ENCODE data around the gene TTLL9. TPM values are rescaled to one million over a fixed set of nuclear protein-coding genes. Genes with fewer than 3 reads are reported as not detected.

The TTLL9 gene
- total RNA-seq, 2 donors from 2014 or later: not detected

DNA sequence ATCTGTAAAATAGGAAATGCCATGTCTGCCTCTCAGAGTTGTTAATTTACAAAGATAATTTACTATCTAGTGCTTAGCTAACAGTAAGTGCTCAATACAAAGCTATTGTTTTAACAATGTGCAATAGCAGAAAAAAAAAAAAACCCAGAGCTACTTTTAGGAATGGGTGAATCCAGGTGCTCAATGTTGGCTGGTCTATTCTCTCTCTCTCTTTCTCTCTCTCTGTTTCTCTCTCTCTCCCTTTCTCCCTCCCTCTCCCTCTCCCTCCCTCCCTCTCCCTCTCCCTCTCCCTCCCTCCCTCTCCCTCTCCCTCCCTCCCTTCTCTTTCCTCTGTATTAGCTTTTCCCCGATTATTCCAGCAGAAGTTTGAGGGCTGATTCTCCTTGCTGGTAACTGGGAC, 67.4 kb downstream of the TTLL9 start:
- no peak for ATAC-seq
- no peaks in the 10 kb centered on the region for H3K9me3 Mint-ChIP-seq
- DNase-seq (ENCODE audit: low spot score in 2 of 2): no peak
- H3K27ac Mint-ChIP-seq: no peak overlapping the region
- no peaks in the 10 kb centered on the region for H3K36me3 Mint-ChIP-seq

DNA sequence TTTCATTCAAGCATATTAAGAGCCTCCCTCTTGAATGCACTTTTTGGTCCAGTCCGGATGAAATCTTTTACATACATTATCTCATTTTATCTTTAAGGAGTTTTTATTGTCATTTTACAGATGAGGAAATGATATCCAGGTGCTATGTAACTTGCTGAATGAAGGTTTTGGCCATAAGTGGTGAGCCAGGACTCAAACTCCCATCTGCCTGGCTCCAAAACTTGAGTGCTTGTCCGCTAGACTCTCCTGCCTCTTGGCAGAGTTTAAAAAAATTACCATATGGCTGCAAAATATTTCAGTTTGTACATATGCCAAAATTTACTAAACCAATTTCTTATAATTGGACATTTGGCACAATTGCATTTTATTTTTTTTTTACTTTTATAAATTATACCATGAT, 69.2 kb downstream of the TTLL9 start:
- no peak for DNase-seq (ENCODE audit: low spot score in 2 of 2)
- ATAC-seq: no peak
- no peaks in the 10 kb centered on the region for H3K9me3 Mint-ChIP-seq
- no peak overlapping the region for H3K27ac Mint-ChIP-seq
- H3K36me3 Mint-ChIP-seq: no peaks in the 10 kb centered on the region

DNA sequence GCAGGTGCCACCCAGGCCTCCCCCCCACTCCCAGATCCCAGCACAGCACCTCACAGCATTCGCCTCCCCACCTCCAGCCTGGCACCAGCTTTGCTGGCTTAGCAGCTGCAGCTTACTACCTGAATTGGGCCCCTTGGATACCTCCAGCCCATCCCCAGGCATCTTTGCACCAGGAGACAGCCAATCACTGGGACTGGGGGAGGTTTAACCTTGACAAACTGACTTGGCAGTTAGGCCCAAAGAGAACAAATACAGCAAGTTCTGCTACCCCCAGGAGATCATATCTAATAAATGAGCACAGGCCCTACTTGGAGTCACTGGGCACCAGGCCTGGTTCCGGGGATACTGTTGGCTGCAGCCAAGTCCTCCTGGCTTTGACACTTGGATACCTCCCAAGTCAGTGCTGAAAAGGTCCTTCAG, 72.6 kb downstream of the TTLL9 start:
- Mint-ChIP-seq H3K9me3 (no peaks in the 10 kb centered on the region), H3K27ac (peak overlapping the region in 1 of 2 donors; percentile 37), H3K36me3 (peaks cover 0 to 2% of the 10 kb centered on the region in 2 donors)
- DNase-seq (ENCODE audit: low spot score in 2 of 2): no peak
- ATAC-seq: no peak

DNA sequence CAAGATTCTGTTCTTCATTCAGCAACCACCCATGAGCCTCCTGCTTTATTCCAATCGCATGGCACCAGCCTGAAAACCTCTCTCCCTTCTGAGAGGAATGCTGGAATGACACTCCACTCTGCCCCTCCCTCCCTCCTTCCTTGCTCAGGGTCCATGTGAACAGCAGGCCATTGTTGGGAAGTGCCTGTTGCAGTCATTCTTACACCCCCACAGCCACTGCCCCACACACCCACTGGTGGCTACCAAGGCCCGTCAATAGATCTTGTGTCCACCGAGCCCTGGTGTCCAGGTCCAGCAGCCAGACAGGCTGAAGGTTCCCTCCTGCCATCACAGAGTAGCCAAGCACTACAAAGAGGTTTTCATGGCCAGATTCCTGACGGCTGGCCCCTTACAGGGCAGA, 74.9 kb downstream of the TTLL9 start:
- no peak for ATAC-seq
- Mint-ChIP-seq H3K9me3 (peaks cover 0 to 8% of the 10 kb centered on the region in 2 donors), H3K27ac (no peak overlapping the region), H3K36me3 (peaks cover 16 to 23% of the 10 kb centered on the region in 2 donors)
- no peak for DNase-seq (ENCODE audit: low spot score in 2 of 2)

DNA sequence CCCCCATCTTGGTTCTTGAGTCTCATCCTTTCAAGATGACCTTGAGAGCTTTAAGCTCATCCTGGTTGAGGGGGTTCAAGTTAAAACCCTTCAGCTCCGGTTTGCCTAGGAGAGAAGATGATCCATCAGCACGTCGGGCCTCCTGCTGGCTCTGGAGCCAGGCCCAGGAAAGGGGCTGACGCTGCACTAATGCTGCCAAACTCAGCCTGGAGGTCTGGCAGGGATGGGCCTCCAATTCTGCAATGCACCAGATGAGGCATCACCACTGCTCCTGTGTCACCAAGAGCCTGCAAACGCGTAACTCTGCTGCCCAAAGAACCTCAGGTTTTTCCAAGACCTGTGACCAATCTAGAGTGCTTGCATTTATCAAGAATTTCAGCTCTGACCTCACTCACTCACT, 75.4 kb downstream of the TTLL9 start:
- Mint-ChIP-seq H3K9me3 (peaks cover 0 to 8% of the 10 kb centered on the region in 2 donors), H3K27ac (no peak overlapping the region), H3K36me3 (peaks cover 17 to 23% of the 10 kb centered on the region in 2 donors)
- DNase-seq (ENCODE audit: low spot score in 2 of 2) (no peak), ATAC-seq (no peak)

DNA sequence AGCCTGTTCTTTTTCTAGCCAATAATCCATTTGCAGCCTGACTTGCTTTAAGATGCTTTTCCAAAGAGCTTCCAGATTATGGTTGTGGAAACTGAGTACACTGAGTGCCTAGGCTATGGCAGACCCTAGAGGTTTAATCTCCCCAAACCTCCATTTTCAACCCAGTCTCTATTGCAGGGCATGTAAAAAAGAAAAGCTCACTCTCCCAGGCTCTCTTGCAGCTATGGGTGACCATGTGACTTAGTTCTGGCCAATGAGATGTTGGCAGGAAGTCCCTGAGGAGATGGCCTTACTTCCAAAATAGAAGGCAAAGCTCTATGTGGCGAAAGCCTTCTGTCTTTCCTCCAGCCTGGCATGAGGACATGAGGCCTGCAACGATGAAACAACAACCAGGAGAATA, 77.6 kb downstream of the TTLL9 start:
- peaks cover 0 to 8% of the 10 kb centered on the region in 2 donors for H3K9me3 Mint-ChIP-seq
- no peak for ATAC-seq
- no peak overlapping the region for H3K27ac Mint-ChIP-seq
- no peak for DNase-seq (ENCODE audit: low spot score in 2 of 2)
- peaks cover 30 to 36% of the 10 kb centered on the region in 2 donors for H3K36me3 Mint-ChIP-seq

DNA sequence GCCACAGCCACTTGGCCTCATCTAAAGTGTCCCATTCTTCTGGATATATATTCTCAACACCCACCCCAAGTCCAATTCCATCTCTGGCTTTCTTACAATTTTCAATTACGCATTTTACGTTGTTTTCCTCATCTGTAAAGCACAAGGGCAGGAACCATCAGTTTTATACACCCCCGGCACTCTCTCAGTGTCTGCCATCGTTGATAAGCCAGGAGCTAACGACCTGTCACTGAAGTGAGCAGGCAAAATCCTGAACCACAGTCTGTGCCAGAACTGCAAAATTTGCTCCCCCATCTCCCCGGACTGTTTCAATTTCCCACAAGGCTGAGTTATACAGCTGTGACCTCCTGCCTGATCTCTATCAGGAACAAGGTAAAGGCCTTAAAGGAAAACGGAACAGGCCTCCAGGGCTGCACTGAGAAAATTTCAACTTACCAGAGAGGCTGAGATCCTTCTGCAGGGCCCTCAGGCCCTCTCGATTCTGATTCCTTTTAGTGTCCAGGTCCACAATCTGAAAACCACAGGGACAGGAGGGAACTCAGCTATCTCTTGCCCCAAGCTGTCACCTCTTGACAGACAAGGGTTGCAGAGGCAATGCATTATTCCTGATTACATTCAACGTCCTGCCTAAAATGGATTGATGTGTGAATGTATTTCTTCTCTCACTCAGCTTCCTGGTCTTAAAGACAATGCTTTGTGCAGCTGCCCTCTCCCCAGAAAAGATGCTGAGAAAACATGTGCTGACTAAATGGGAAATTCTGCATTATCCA, 79.6 kb downstream of the TTLL9 start:
- DNase-seq (ENCODE audit: low spot score in 2 of 2) (no peak), ATAC-seq (no peak)
- H3K9me3 Mint-ChIP-seq: peaks cover 0 to 8% of the 10 kb centered on the region in 2 donors
- peaks cover 30 to 36% of the 10 kb centered on the region in 2 donors for H3K36me3 Mint-ChIP-seq
- peak overlapping the region; percentile 4 to 95 for H3K27ac Mint-ChIP-seq

DNA sequence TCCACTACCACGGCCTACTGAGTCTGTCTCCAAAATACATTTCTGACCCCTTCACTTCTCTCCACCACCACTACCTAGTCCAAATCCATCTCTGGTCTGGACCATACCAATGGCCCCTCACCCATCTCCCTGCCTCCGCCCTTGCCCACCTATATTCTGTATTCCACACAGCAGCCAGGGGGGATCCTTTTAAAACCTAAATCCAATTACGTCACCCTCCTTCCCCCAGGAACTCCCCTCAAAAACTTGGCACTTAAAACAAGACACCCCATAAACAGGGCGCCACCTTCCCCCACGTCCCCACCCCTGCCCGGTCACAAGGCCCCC, 80.7 kb downstream of the TTLL9 start:
- Mint-ChIP-seq H3K27ac (peak overlapping the region; percentile 95), H3K9me3 (peaks cover 0 to 8% of the 10 kb centered on the region in 2 donors), H3K36me3 (peaks cover 30 to 36% of the 10 kb centered on the region in 2 donors)
- ATAC-seq (no peak), DNase-seq (ENCODE audit: low spot score in 2 of 2) (no peak)

DNA sequence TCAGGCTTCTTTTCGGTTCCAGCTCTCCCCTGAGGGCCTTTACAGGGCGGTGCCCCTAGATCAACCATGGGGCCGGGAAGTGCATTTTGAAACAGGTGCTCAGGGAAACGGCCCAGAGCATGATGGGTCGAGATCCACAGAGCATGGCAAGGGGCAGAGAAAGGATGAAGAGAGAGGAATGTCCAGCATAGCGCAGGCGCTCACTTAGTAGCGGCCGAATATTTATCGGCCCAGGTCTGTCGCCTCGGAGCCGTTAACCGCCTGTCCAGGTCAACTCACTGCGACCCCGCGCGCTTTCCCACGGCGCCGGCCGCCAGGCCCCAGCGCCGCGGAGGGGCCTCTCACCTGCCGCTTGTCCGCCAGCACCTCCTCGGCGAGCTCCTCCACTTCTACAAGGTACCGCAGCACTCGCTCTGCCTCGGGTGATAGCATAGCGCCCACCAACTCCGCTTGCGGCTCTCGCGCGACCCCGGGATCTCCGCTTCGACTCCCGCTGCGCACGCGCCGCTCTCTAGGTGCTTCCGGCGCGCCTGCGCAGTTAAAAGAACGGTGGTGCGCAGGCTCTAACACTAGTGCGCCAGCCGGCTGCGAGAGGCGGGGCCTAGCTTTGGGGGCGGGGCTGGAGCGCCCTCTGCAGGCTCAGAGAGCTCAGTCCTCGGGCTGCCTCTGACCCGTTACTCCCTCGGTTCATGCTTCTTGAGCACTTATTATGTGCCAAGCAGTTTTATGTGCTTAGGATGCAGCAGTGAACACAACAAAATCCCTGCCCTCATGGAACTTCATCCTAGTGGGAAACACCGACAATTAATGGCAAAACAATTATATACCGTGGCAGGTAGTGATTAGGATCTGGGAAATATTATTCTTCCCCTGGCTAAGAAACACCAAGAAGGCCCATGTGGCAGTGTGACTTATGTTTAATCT, 81.4 kb downstream of the TTLL9 start, which contains the start of gene PDRG1:
TSS of gene PDRG1 (minus strand) at position 517 of the 924 bp plus-strand sequence. CDS start at position 432, 85 bp downstream.
- peaks cover 0 to 8% of the 10 kb centered on the region in 2 donors for H3K9me3 Mint-ChIP-seq
- peak within 1 kb of the TSS; percentile 95 to 99 for H3K27ac Mint-ChIP-seq
- peaks cover 30 to 36% of the 10 kb centered on the region in 2 donors for H3K36me3 Mint-ChIP-seq
- DNase-seq (ENCODE audit: low spot score in 2 of 2): peak; percentile 97 to 98
- ATAC-seq: peak; percentile 98 to 99

DNA sequence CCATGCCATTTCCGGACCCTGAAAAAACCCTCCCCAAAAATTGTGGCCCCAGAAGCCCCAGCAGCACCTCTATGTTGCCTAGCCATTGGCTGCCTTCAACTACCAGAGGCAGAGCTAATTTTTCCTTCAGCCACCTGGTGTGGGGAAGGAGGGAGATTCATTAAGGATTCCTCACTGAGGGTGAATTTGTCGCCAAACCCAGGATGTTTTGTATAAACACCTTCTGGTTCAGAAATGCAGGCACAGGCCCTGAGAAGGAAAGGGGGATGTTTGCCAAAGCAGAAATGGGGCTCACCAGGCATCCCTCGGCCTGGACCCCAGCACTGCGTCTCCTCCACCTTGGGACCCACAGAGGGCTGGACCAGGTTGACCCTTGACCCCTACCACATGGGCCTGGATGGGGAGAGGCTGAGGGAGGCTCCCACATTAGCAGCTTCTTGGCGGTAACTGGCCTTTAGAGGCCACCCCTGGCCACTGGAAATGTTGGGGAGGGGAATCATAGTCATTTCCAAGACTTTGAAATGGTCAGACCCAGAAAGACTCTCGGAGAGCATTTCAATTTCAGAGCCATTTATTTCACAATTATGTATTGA, 83.2 kb downstream of the TTLL9 start:
- DNase-seq (ENCODE audit: low spot score in 2 of 2): no peak
- peaks cover 27 to 28% of the 10 kb centered on the region in 2 donors for H3K36me3 Mint-ChIP-seq
- H3K27ac Mint-ChIP-seq: no peak overlapping the region
- peaks cover 0 to 5% of the 10 kb centered on the region in 2 donors for H3K9me3 Mint-ChIP-seq
- no peak for ATAC-seq

DNA sequence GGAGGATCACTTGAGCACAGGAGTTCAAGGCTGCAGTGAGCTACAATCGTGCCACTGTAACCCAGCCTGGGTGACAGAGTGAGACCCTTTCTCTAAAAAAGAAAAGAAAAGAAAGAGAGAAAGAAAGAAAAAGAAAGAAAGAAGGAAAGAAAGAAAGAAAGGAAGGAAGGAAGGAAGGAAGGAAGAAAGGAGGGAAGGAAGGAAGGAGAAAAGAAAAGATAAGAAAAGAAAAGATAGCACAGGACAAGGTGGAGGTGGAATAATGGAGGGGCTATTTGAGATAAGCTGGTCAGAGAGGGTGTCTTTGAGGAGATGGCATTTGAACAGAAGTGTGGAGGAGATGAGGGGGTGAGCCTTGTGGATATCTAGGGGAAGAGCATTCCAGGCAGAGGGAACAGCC, 84.1 kb downstream of the TTLL9 start:
- H3K27ac Mint-ChIP-seq: no peak overlapping the region
- H3K9me3 Mint-ChIP-seq: no peaks in the 10 kb centered on the region
- ATAC-seq (no peak), DNase-seq (ENCODE audit: low spot score in 2 of 2) (no peak)
- H3K36me3 Mint-ChIP-seq: peaks cover 19 to 21% of the 10 kb centered on the region in 2 donors

DNA sequence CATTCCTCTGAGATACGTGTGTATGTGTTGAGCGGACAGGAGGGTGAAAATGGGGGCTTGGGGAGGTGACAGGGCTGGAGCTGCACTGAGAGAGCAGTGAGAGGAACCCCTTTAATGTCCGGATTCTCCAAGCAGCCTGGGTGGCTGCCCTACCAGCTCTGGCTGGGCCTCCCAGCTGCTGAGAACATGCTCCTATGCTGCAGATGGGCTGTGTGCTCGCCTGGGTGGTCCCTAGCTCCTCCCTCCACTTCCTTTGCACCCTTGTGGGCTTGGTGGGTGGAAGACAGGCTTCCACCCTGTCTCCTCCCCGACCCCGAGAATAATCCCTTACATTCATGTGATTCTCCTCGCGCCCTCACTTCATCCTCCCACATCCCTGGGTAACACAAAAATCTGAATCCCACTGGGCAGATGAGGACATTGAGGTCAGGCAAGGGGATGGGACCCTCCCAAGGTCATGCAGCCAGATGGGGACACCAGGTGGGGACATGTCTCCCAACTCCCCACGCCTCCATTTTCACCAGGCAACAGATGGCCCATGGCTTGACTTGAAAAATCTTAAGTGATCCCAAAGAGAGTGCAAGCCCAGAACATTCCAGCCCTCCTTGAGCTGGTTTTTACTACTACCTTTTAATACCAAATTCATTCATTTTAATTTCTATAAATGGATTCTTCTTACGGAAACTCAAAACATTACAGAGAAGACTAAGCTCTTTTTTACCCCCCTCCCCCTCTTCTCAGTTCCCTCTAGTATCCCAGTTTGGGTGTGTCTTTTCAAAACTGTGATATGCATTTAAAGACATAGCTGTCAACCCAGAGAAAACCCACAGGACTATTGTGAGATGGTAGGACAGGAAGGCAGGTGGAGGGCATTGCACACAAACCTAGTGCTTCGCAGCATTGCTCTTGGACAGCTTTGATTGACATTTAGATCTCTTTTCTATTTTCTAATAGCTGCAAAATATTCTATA, 86.4 kb downstream of the TTLL9 start:
- Mint-ChIP-seq H3K36me3 (peaks cover 2% of the 10 kb centered on the region in 2 donors), H3K27ac (no peak overlapping the region), H3K9me3 (no peaks in the 10 kb centered on the region)
- ATAC-seq: no peak
- DNase-seq (ENCODE audit: low spot score in 2 of 2): no peak

DNA sequence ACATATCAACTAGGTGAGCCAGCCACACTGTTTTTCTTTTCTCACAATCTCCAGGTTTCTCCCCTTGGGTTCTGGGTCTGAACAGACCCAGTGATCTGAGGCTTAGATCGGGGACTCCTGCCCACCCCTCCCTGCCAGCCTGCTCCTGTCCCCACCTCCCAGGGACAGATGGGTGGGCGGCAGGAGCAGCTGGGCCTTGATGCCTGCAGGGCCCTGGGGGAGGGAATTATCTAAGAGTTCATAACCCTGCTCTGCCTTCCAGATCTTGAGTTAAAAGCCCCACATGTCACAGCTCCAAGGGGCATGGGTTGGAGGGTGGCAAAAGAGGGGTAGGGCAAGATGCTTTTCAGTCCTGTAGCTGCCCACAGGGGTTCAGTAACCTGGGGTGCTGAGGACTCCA, 92.3 kb downstream of the TTLL9 start:
- DNase-seq (ENCODE audit: low spot score in 2 of 2) (no peak), ATAC-seq (no peak)
- H3K9me3 Mint-ChIP-seq: no peaks in the 10 kb centered on the region
- H3K27ac Mint-ChIP-seq: no peak overlapping the region
- H3K36me3 Mint-ChIP-seq: no peaks in the 10 kb centered on the region

DNA sequence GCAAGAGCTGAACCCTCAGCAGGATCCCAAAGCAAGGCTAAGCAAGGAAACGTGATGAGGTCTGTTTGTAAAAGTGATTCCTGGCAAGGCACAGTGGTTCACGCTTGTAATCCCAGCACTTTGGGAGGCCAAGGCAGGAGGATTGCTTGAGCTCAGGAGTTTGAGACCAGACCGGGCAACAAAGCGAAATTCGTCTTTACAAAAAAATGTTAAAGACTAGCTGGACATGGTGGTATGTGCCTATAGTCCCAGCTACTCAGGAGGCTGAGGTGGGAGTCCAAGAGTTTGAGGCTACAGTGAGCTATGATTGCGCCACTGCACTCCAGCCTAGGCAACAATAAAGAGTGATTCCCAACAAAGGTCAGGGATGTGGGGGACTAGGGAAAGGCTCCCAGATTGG, 93.5 kb downstream of the TTLL9 start:
- H3K9me3 Mint-ChIP-seq: no peaks in the 10 kb centered on the region
- H3K36me3 Mint-ChIP-seq: no peaks in the 10 kb centered on the region
- H3K27ac Mint-ChIP-seq: no peak overlapping the region
- ATAC-seq: no peak
- no peak for DNase-seq (ENCODE audit: low spot score in 2 of 2)

DNA sequence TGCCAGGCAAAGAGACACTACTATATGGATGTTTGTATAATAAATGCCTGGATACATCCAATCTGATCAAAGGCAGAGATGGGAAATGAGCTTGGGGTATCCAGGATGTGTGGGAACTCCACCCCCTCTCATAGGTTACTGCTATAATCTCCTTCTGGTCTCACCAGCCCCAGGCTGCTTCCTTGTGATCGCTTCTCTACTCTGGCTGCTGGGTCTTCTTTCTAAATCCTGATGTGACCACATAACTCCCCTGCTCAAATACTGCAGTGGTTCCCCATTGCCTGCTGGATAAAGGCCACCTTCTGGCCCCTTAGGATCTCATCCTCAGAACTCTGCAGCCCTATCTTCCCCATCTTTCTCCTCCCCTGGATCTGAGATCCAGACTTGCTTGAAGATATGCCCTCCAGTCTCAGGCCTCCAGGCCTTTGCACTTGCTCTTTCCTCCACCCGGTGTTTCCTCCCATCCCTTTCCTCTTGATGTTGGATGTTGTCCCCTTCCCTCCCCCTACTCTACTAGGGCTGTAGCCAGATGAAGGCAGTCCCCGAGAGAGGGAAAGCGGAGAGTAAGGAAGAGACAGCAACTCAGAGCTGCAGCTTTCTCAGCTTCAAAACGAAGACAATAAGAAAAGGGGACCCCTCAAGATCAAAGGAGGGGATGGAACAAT, 96.7 kb downstream of the TTLL9 start:
- H3K36me3 Mint-ChIP-seq: no peaks in the 10 kb centered on the region
- H3K9me3 Mint-ChIP-seq: no peaks in the 10 kb centered on the region
- no peak for DNase-seq (ENCODE audit: low spot score in 2 of 2)
- ATAC-seq: no peak
- no peak overlapping the region for H3K27ac Mint-ChIP-seq

Data from activated naive CD4-positive, alpha-beta T cell treated with anti-CD3 and anti-CD28 coated beads, Interleukin-2, amount 50 U/mL, for 72 hours (primary cell).